HG03432 (cell line): ENCODE data around the gene CD44.
"Not testable (repeated sequence)": the region's sequence is repeated elsewhere in the genome, so short reads cannot be mapped to it uniquely, and the experiment has no call there.

Experiments used
- ATAC-seq: cut with Tn5 transposase; IDR thresholded peaks from one replicate; pipeline ENCODE4 v1.9.1; 2021; ENCODE audit warnings: mild to moderate bottlenecking, moderate library complexity; ENCODE audit not compliant: unreplicated experiment

The CD44 gene

GRCh38 chr11:35207471-35208403 is 68.8 kb downstream of the CD44 start:
- no peak for ATAC-seq

GRCh38 chr11:35208795-35209194 is 69.8 kb downstream of the CD44 start:
- no peak for ATAC-seq

DNA sequence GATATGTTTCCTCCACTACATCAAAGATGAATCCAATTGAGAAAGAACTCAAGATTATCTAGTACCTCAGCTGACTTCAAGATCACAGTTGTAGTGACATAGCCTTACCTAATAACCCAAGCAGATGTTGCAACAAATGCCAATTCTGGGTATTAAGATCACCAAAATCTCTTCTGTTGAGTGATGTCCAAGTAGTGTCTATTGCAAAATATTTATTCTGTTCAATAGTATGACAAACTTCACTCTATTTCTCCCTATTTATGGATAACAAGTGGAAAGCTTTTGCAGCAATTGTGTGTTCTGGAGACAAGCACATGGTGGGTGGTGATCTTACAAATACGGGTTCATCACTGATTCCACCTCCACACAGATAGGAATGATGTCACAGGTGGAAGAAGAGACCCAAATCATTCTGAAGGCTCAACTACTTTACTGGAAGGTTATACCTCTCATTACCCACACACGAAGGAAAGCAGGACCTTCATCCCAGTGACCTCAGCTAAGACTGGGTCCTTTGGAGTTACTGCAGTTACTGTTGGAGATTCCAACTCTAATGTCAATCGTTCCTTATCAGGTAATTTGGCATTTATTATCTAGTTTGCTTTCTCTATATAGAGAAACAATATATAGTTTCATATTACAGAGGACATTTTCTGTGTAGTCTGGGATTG is 72.0 kb downstream of the CD44 start:
- no peak for ATAC-seq

GRCh38 chr11:35211952-35212351 is 73.0 kb downstream of the CD44 start:
- no peak for ATAC-seq

DNA sequence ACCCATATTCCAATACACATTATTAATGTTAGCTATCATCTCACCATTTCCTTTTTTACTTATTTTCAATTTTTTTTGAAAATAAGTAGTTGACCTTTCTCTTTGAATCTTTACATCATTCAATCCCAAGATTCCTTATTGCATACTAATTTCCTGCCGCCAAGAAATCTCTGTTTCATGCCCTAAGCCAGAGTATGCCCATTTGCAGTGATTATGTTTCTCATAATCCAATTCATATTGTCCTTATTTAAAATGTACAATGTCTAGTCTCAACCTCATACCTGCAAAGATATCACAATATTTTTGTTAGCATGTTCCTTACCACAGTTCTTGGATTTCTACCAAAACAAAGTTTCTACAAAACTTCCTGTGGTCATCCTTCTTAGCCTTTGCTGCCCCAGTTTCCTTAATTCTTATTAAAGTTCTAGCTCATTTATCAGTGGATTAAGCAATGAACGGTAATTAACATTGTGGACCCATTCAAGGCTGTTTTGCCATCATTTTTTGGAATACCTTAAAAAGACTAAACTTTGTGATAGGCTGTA is 75.3 kb downstream of the CD44 start:
- no peak for ATAC-seq

DNA sequence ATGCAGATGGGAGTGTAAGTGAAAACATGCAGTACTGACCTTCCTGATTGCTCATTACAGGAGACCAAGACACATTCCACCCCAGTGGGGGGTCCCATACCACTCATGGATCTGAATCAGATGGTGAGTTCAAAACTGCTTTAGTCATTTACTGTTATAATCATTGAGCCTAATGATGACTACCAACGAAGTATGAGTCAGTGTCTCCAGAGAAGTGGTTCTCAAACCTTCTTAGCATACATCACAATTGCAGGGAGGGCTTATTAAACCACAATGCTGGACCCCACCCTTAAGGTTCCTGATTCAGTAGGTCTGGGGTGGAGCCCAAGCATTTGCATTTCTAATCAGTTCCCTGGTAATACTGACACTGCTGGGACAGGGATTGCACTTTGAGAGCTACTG is 75.8 kb downstream of the CD44 start:
- ATAC-seq = no peak

DNA sequence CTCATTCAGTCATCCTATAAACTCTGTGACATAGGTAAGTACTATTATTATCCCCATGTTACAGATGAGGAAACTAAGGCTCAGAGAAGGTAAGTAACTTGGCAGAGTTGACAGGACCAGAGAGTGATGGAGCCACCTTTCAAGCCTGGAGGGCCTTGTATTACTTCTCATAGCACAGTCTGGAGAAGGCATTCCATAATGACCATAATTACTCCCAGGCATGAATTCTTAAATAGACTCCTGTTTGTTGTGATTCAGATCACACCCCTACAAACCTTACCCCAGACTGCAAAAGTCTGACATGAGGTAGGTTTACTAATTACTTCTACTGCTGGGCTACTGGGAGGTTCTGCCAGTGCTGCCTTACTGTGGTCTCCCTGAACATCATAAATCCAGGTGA is 77.0 kb downstream of the CD44 start:
- ATAC-seq = no peak

DNA sequence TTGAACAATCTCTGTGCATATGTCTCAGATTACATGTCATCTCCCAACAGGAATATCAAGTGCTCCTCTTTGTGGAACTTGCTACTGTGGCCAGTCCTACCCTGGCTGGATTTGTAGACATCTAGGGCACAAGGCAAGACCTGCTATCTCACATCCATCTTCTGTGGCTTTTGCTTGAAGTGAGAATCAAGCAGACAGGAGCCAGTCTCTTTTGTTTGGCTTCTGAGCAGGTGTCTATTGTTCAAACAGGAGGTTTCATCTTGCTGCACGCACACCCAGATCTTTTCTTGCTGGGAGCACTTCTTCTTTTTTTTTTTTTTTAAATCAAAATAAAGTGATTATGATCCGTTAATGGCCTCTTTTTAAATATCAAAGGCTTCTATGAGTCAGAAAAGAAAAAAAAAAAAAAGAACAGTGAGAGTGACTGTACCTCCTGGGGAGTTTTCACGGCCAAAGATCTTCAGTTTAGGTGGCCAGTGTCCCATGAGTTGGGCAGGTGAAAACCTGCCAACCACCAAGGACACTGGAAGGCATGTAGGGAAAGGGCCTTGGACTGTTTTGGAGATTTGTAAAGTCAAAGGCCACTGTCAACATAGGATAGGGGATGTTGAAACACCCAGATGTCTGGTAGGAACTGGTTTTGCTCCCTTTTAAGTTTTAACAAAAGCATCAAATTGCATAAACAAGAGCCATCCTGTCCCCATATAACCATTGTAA is 78.1 kb downstream of the CD44 start:
- ATAC-seq = no peak

GRCh38 chr11:35218956-35219355 is 80.0 kb downstream of the CD44 start:
- ATAC-seq = no peak

GRCh38 chr11:35223371-35223796 is 84.4 kb downstream of the CD44 start:
- no peak for ATAC-seq

- no peak for ATAC-seq
These were observed 85.0 kb downstream of the CD44 start for GRCh38 chr11:35223991-35224390.

DNA sequence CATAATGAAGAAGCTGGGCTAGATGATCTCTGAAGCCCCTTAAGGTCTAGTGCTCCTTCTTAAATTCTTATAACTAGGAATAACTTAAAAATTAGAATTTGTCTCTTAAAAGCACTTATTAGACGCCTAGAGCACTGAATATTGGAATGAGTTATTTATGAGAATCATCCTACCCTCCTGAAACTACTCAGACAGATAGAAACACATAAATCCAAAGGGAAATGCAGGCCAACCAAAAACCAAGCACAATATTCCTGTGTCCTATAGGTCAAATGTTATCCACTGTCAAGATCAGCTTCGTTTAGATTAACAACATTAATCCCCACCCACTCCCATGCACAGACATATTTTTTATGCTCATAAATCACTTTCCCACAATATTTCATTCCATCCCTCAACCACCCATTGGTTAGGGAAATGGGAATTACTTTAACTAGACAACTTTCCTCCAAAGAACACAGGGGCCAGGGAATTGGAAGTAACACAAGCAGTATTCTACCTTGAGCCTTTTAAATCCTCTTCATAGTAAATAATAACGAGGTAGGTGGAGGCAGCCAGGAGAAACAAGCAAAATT is 87.1 kb downstream of the CD44 start:
- ATAC-seq = no peak

- ATAC-seq = not testable (repeated sequence)
These were observed 87.8 kb downstream of the CD44 start for GRCh38 chr11:35226756-35227155.

DNA sequence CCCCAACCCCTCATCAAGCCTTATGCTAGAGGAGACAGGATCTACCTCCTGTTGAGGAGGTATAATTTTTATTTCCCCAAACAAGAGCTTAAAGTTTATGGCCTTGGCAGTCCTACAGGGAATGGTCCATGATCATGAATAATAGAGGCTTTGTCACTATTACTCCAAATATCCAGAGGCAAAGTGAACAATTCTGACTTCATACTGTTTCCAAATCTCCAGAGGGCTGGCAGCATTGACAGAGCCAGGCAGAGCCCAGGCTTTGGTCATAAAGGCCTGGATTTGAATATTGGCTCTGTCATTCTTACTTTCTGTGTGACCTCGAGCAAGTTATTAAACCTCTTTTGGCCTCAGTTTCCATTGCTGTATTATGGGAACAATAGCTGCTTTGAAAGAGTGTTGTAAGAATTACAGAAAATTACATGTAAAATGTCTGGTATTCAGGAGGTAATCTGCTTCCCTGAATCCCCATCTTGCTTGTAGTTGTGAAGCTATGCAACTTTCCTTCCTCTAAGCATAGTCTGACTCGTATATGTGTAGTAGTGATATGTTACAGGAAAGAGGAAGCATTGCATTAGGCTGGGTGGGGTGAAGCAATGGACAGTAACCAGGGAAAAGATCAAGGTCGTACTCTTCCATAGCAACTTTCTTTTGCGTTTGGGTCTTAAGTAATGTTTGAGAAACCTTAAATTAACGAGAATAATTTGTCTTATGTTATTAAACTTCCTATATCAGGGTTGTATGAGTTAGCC is 88.8 kb downstream of the CD44 start:
- ATAC-seq = no peak

- no peak for ATAC-seq
These were observed 89.4 kb downstream of the CD44 start for GRCh38 chr11:35228328-35228725.

DNA sequence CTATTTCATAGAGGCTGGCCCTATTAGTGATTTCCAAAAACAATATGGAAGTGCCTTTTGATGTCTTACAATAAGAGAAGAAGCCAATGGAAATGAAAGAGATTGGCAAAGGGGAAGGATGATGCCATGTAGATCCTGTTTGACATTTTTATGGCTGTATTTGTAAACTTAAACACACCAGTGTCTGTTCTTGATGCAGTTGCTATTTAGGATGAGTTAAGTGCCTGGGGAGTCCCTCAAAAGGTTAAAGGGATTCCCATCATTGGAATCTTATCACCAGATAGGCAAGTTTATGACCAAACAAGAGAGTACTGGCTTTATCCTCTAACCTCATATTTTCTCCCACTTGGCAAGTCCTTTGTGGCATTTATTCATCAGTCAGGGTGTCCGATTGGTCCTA is 91.4 kb downstream of the CD44 start:
- no peak for ATAC-seq

DNA sequence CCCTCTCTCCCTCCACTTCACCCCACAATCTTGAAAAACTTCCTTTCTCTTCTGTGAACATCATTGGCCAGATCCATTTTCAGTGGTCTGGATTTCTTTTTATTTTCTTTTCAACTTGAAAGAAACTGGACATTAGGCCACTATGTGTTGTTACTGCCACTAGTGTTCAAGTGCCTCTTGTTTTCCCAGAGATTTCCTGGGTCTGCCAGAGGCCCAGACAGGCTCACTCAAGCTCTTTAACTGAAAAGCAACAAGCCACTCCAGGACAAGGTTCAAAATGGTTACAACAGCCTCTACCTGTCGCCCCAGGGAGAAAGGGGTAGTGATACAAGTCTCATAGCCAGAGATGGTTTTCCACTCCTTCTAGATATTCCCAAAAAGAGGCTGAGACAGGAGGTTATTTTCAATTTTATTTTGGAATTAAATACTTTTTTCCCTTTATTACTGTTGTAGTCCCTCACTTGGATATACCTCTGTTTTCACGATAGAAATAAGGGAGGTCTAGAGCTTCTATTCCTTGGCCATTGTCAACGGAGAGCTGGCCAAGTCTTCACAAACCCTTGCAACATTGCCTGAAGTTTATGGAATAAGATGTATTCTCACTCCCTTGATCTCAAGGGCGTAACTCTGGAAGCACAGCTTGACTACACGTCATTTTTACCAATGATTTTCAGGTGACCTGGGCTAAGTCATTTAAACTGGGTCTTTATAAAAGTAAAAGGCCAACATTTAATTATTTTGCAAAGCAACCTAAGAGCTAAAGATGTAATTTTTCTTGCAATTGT is 92.3 kb downstream of the CD44 start:
- no peak for ATAC-seq

DNA sequence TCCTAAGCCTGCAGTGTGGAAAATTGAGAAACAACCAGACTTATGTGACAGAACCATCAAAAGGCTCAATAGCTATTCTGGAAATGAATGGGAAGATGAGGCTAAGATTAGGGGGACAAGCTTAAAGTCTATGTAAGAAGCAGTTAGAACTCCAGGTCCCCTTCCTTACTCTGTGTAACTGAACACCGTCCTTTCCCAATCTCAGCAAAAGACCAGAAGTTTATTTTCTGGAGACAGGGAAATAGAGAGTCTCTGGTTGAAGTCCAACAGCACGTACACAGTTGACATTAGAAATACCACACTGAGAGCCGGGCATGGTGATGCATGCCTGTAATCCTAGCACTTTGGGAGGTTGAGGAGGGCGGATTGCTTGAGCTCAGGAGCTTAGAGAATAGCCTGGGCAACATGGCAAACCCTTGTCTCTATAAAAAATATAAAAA is 93.9 kb downstream of the CD44 start:
- ATAC-seq = no peak

- ATAC-seq = no peak
These were observed 94.5 kb downstream of the CD44 start for GRCh38 chr11:35233518-35233917.
